HG02884 (cell line): ENCODE measurements around the gene RUNX1.

Source experiments
- ATAC-seq: cut with Tn5 transposase; IDR thresholded peaks from one replicate; pipeline ENCODE4 v1.9.1; 2021; ENCODE audit warnings: mild to moderate bottlenecking, moderate library complexity; ENCODE audit not compliant: unreplicated experiment

RUNX1 gene

GRCh38 chr21:34927992-34928391, 121.1 kb downstream of the RUNX1 start:
- no peak for ATAC-seq

DNA sequence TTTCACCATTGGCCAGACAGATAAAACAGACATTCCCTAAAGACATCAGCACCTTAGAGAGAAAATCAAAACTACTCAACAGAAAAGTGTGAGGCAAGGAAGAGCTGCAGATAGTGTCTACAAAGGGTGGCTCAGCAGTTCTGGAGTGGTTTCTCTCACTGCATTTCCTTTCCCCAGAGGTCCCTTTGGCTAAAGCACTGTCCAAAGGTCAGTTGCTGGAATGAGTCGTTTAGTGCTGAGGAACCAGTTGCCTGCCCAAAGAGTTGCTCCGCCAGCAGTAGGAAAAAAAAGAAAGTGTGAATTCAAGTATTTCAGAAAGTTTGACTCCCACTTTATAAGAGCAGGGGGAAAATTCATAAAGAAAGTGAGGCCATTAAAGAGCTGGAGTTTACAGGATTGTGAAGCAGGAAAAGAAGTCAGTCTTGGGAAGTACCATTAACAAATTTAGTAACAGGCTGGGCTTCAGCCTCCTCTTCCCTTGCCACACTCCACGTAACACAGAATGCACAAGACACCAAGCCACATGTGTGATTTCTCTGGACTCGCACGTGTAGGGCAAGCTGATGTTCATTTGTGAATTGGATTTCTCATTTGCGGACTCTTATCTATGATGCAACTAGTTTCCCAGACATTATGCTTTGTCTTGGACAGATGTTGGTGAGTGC, 122.2 kb downstream of the RUNX1 start:
- ATAC-seq = no peak

DNA sequence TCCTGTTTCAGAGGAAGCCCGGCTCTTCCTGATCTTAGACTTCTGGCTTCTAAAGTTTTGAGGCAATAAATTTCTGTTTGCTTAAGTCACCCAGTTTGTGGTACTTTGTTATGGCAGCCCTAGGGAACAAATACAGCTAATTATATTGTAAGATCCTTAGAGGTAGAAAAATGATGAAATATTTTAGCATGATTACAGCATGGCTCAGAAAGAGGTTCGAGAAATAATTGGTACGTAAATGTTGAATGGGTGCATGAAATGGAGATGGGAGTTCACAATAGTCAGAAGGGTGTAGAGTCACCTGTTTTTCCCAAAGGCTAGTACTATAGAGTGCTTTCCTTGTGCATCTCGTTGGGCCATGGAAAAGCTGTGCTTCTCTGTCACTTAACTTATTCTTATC, 123.5 kb downstream of the RUNX1 start:
- no peak for ATAC-seq

DNA sequence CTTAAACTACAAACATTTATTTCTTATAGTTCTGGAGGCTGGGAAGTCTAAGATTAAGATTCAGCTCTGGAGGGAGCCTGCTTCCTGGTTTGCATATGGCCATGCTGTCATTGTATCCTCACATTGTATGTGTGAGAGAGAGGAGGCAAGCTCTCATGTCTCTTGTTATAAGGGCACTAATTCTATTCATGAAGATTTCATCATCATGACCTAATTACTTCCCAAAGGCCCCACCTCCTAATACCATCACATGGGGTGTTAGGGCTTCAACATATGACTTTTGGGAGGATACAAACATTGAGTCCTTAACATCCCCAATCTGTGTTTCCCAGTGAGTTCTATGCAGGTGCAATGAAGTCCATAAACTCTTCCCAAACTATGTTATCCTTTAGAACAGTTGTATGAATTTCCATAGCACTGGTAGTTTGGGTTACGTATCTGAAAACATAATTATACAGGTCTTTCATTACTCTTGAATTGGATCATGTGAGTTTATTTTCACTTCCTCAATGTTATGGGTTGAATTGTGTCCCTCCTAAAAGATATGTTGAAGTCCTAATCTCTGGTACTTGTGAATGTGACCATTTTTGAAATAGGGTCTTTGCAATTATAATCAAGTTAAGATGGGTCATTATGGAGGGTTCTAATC, 124.2 kb downstream of the RUNX1 start:
- ATAC-seq = no peak

- ATAC-seq = no peak
Observed at GRCh38 chr21:34924194-34924593, 124.9 kb downstream of the RUNX1 start.

GRCh38 chr21:34923626-34924025, 125.5 kb downstream of the RUNX1 start:
- ATAC-seq = no peak

DNA sequence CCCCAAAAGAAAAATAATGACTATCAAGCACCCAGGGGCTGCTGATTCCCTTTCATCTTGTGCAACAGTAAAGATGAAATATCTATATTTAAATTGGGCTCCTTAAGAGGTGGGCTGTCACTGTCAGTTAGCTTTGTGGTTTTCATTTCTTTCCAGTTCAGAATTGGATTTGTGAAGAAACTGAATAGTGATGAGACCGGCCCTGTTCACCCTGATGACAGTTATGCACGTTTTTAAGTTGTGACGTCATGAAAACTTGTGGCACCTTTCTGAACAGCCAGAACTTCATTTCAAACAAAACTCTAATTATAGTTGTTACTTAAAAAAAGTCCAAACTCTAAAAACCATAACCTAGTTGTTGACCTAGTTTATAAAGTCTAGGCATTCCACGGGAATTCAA, 125.9 kb downstream of the RUNX1 start:
- no peak for ATAC-seq

GRCh38 chr21:34922479-34922878, 126.6 kb downstream of the RUNX1 start:
- no peak for ATAC-seq

- no peak for ATAC-seq
Observed at GRCh38 chr21:34921151-34921550, 128.0 kb downstream of the RUNX1 start.

DNA sequence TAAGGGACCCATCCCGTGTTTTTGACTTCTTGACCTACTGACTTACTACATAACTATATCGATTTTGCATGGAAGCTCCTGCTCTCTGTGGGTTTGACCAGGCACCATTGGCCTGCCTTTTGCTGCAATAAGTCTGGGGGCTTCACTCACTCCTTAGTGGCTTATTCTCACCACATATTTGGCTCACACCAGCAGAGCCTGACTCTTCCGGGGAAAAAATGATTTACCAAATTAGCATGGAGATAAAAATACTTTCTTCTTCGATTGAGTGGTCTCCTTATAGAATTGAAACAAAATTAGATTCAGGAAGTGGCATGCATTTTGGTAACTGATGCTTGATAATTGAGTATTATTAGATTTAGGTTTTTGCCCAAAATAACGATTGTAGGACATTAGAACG, 129.7 kb downstream of the RUNX1 start:
- no peak for ATAC-seq

GRCh38 chr21:34916446-34916845, 132.7 kb downstream of the RUNX1 start:
- ATAC-seq = no peak

DNA sequence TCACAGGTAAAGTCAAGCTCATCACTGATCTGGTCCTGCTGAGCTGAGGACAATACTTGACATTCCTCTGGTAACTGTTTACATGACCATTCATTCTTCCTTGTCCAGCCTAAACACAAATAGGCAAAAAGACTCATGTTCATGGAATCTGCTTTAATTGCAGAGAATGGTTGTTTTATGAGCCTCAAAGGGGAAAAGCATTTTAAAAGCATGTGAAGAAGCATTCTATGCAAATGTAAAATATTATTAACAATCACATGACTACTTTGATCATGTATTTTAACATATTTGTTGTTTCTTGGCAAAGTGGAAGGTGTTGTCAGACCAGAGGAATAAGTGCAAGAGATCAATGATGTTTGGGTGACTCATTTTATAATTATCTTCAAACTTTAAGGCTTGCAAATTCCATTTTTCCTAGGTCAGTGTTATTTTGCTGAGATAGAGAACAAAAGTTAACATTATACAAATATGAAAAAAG, 133.7 kb downstream of the RUNX1 start:
- no peak for ATAC-seq

- no peak for ATAC-seq
Observed at GRCh38 chr21:34914239-34914638, 134.9 kb downstream of the RUNX1 start.

DNA sequence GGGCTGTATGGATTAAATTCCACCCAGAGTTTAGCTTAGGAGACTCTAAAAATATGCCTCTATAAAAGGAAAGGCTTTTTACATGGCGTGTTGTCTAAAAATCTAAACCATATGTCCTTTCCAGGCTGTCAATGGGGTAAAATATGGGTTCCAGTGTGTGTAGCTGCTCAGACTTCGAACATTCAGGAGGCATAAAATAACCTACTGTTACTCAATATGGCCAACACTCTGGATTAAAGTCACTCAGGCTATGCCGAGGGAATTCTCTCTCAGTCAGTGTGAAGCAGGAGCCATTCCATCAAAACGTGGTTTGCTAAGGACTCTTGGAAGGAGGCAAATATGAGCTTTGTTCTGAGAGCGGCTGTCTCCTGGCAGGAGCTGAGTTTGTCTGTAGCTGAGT, 135.3 kb downstream of the RUNX1 start:
- ATAC-seq = no peak

GRCh38 chr21:34912022-34912945, 136.8 kb downstream of the RUNX1 start:
- ATAC-seq = no peak

GRCh38 chr21:34911360-34911759, 137.7 kb downstream of the RUNX1 start:
- ATAC-seq = no peak

GRCh38 chr21:34910396-34910795, 138.7 kb downstream of the RUNX1 start:
- no peak for ATAC-seq

DNA sequence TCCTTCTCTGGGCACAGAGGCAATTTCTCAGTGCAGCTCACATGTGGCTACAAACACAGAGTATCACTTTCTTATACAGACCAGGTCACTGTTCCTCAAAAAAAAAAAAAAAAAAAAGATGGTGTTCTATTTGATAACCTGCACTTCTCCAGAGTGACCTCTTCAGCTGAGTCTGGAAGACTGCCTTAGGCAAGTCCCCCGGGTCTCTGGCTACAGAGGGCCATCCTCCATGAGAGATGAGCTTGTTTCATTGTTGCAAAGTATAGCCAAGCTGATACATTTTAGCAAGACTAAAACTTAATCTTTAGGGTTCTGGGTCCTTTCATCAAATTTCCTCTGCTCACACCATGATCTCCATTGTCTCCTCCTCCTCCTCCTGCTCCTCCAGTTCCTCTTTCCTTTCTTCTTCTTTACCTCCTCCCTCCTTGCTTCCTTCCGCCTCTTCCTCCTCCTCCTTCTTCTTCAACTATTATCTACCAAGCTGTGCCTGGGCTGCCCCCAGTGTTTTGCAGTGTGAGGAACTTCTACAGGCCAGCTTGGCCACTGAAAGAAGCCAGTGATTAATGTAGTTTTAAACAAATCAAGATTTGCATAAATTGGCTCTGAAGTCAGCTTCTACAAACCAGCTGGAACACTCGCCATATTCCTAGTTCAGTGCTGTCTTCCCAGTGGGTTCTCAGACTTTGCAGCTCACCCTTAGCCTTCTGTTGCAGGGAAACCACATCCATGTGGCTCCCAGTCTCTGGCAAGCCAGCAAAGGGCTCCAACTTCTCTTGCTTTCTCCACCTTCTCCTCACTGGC, 139.4 kb downstream of the RUNX1 start:
- ATAC-seq = no peak

GRCh38 chr21:34908419-34909055, 140.6 kb downstream of the RUNX1 start:
- no peak for ATAC-seq
